GM23338 (cell line): ENCODE data around the gene HACD2. TPM values are rescaled to one million over a fixed set of nuclear protein-coding genes. Genes with fewer than 3 reads are reported as not detected.

Experiments used
- ATAC-seq: fragments of 200-7000 bp; cut with Tn5 transposase; 3 replicates; pipeline ENCODE4 v1.9.1; 2020
- DNase-seq: peaks from one replicate; pipeline ENCODE4 v3.0.0-alpha.2; 2015; ENCODE audit warnings: low spot score
- H2AFZ ChIP-seq: fragments of 200-600 bp; sonication (generic); 2 replicates; pipeline ENCODE4 v1.8.0; 2016; ENCODE audit warnings: antibody characterized with exemption, mild to moderate bottlenecking, moderate library complexity
- H3F3A ChIP-seq: fragments of 200-600 bp; sonication (generic); replicated peaks from 2 replicates; pipeline ENCODE4 v1.8.0; 2017; ENCODE audit warnings: antibody characterized with exemption, mixed run types, low read depth
- H3K27ac ChIP-seq: fragments of 200-600 bp; sonication (generic); 2 replicates; pipeline ENCODE4 v1.6.1; 2016; ENCODE audit warnings: low read depth
- H3K27me3 ChIP-seq: fragments of 200-600 bp; sonication (generic); 2 replicates; pipeline ENCODE4 v1.8.0; 2016; ENCODE audit warnings: mild to moderate bottlenecking, mixed run types, moderate library complexity; ENCODE audit not compliant: insufficient read depth
- H3K36me3 ChIP-seq: fragments of 200-600 bp; sonication (generic); 2 replicates; pipeline ENCODE4 v1.8.0; 2016; ENCODE audit warnings: mild to moderate bottlenecking; ENCODE audit not compliant: insufficient read depth
- H3K4me1 ChIP-seq: fragments of 200-600 bp; sonication (generic); 2 replicates; pipeline ENCODE4 v1.8.0; 2016; ENCODE audit warnings: mild to moderate bottlenecking, moderate library complexity; ENCODE audit not compliant: insufficient read depth
- H3K4me2 ChIP-seq: fragments of 200-600 bp; sonication (generic); 2 replicates; pipeline ENCODE4 v1.7.1; 2017; ENCODE audit warnings: mixed run types
- H3K4me3 ChIP-seq: fragments of 200-600 bp; sonication (generic); 2 replicates; pipeline ENCODE4 v1.6.1; 2016; ENCODE audit warnings: mixed run types
- H3K79me2 ChIP-seq: fragments of 200-600 bp; sonication (generic); replicated peaks from 2 replicates; pipeline ENCODE4 v1.8.0; 2017; ENCODE audit warnings: mild to moderate bottlenecking; ENCODE audit not compliant: insufficient read depth
- H3K9me2 ChIP-seq: fragments of 200-600 bp; sonication (generic); 2 replicates; pipeline ENCODE4 v1.8.0; 2017; ENCODE audit not compliant: insufficient read depth
- H4K20me1 ChIP-seq: fragments of 200-600 bp; sonication (generic); replicated peaks from 2 replicates; pipeline ENCODE4 v1.8.0; 2017; ENCODE audit warnings: mild to moderate bottlenecking; ENCODE audit not compliant: insufficient read depth
- H3K27ac Mint-ChIP-seq: 2 replicates; pipeline ENCODE4 v1.8.0; 2020; ENCODE audit warnings: inconsistent platforms, mild to moderate bottlenecking, moderate library complexity, mixed read lengths
- H3K27me3 Mint-ChIP-seq: 3 replicates; pipeline ENCODE4 v1.8.0; 2022; ENCODE audit warnings: low read depth, mild to moderate bottlenecking, moderate library complexity, mixed read lengths, inconsistent platforms; ENCODE audit not compliant: insufficient read depth, poor library complexity
- H3K36me3 Mint-ChIP-seq: 3 replicates; pipeline ENCODE4 v1.8.0; 2021; ENCODE audit warnings: low read depth, mild to moderate bottlenecking, inconsistent platforms, moderate library complexity, mixed read lengths
- H3K4me1 Mint-ChIP-seq: 3 replicates; pipeline ENCODE4 v1.8.0; 2020; ENCODE audit warnings: mild to moderate bottlenecking, inconsistent platforms, mixed read lengths
- H3K4me3 Mint-ChIP-seq: 3 replicates; pipeline ENCODE4 v1.8.0; 2021; ENCODE audit warnings: moderate library complexity, mild to moderate bottlenecking, inconsistent platforms, mixed read lengths
- H3K9me3 Mint-ChIP-seq: 3 replicates; pipeline ENCODE4 v1.8.0; 2020; ENCODE audit warnings: moderate library complexity, mild to moderate bottlenecking, inconsistent platforms, mixed read lengths
- CREB1 ChIP-seq: fragments of 250-450 bp; sonication (Bioruptor Pico); IDR thresholded peaks from 2 replicates; pipeline ENCODE4 v1.5.0; 2020; ENCODE audit warnings: low read depth, mild to moderate bottlenecking, moderate library complexity
- EZH2 ChIP-seq: fragments of 200-600 bp; sonication (generic); IDR thresholded peaks from one replicate; pipeline ENCODE4 v1.8.0; 2017; ENCODE audit warnings: antibody characterized with exemption, mild to moderate bottlenecking, low read depth; ENCODE audit not compliant: unreplicated experiment
- EZH2phosphoT487 ChIP-seq: fragments of 200-600 bp; sonication (generic); IDR thresholded peaks from one replicate; pipeline ENCODE4 v1.8.1; 2018; ENCODE audit warnings: antibody characterized with exemption; ENCODE audit not compliant: unreplicated experiment
- JUNB ChIP-seq: IDR thresholded peaks from one replicate; pipeline ENCODE4 v1.6.1; 2016; ENCODE audit warnings: antibody characterized with exemption; ENCODE audit not compliant: unreplicated experiment
- NANOG ChIP-seq: IDR thresholded peaks from 2 replicates; pipeline ENCODE4 v1.6.1; 2016; ENCODE audit warnings: antibody characterized with exemption, borderline replicate concordance
- POLR2AphosphoS5 ChIP-seq: IDR thresholded peaks from 2 replicates; pipeline ENCODE4 v1.6.1; 2016; ENCODE audit warnings: antibody characterized with exemption, low read depth
- REST ChIP-seq: IDR thresholded peaks from one replicate; pipeline ENCODE4 v1.6.1; 2018; ENCODE audit warnings: antibody characterized with exemption; ENCODE audit not compliant: unreplicated experiment
- STAT1 ChIP-seq: IDR thresholded peaks from one replicate; pipeline ENCODE4 v1.6.1; 2016; ENCODE audit warnings: antibody characterized with exemption; ENCODE audit not compliant: unreplicated experiment
- ZNF114 ChIP-seq: fragments of 250-450 bp; sonication (Bioruptor Pico); IDR thresholded peaks from 2 replicates; pipeline ENCODE4 v1.5.0; 2020; ENCODE audit warnings: mild to moderate bottlenecking, moderate library complexity
- ZNF331 ChIP-seq: fragments of 250-450 bp; sonication (Bioruptor Pico); IDR thresholded peaks from 2 replicates; pipeline ENCODE4 v1.5.0; 2020; ENCODE audit warnings: low read depth, mild to moderate bottlenecking, moderate library complexity
- polyA plus RNA-seq: library from polyadenylated mRNA; unstranded; fragments of >200 nt; fragmentation: Nextera tagmentation; extraction: Ambion mirVana; gene quantifications from 2 replicates; pipeline ENCODE4 v1.2.1, GENCODE V29; 2016
- total RNA-seq: library from RNA; depleted of rRNA; stranded (reverse); fragments of >200 nt; shearing (Covaris generic); gene quantifications from 2 replicates; pipeline ENCODE4 v1.2.3, GENCODE V29; 2014
- TF ChIP-seq, protein P1 (sequence below), 2 experiments: fragments of 200-600 bp in 1 of 2; sonication (generic) in 1 of 2; conservative IDR thresholded peaks; 2 replicates each; pipeline versions ENCODE4 v1.5.1 to v1.6.1; 2016 to 2017; ENCODE audit warnings: antibody characterized with exemption in 2 of 2, low read depth in 2 of 2, mild to moderate bottlenecking in 2 of 2, moderate library complexity in 1 of 2
- TF ChIP-seq, protein P2 (sequence below): fragments of 250-450 bp; sonication (Bioruptor Pico); IDR thresholded peaks from 2 replicates; pipeline ENCODE4 v1.5.0; 2020; ENCODE audit warnings: mild to moderate bottlenecking, moderate library complexity
- TF ChIP-seq, protein P3 (sequence below): IDR thresholded peaks from 2 replicates; pipeline ENCODE4 v1.6.1; 2016; ENCODE audit warnings: antibody characterized with exemption

The HACD2 gene
- total and polyA plus RNA-seq, 2 experiments from 2014 or later = 13.4 to 31.5 TPM

GRCh38 chr3:123568034-123568433 lies 16.8 kb downstream of the HACD2 start:
- Histone ChIP-seq H3F3A (no peaks in the 10 kb centered on the region), H3K27me3 (no peaks in the 10 kb centered on the region), H3K4me2 (no peak overlapping the region), H3K27ac (no peak overlapping the region), H3K36me3 (no peaks in the 10 kb centered on the region), H3K9me2 (no peaks in the 10 kb centered on the region), H4K20me1 (no peaks in the 10 kb centered on the region; the same call in 1 of the 2 replicates), H2AFZ (no peak overlapping the region), H3K4me1 (0 out of 2 replicates have a peak, but pooled peaks cover 5% of the 10 kb centered on the region), H3K4me3 (no peak overlapping the region), H3K79me2 (no peaks in the 10 kb centered on the region; the same call in 1 of the 2 replicates)
- no peak for ATAC-seq
- H3K4me1 Mint-ChIP-seq = peaks cover 21% of the 10 kb centered on the region
- no peak overlapping the region for H3K4me3 Mint-ChIP-seq
- no peak overlapping the region for H3K27ac Mint-ChIP-seq
- H3K9me3 Mint-ChIP-seq = no peaks in the 10 kb centered on the region
- peaks cover 4% of the 10 kb centered on the region; the same call in 1 of the 3 replicates for H3K36me3 Mint-ChIP-seq
- TF ChIP-seq ZNF114 = no peak
- TF ChIP-seq CREB1 (CRISPR knock-in tag) = no peak
- TF ChIP-seq JUNB = no peak
- no peak for TF ChIP-seq NANOG
- TF ChIP-seq, protein P1, sequence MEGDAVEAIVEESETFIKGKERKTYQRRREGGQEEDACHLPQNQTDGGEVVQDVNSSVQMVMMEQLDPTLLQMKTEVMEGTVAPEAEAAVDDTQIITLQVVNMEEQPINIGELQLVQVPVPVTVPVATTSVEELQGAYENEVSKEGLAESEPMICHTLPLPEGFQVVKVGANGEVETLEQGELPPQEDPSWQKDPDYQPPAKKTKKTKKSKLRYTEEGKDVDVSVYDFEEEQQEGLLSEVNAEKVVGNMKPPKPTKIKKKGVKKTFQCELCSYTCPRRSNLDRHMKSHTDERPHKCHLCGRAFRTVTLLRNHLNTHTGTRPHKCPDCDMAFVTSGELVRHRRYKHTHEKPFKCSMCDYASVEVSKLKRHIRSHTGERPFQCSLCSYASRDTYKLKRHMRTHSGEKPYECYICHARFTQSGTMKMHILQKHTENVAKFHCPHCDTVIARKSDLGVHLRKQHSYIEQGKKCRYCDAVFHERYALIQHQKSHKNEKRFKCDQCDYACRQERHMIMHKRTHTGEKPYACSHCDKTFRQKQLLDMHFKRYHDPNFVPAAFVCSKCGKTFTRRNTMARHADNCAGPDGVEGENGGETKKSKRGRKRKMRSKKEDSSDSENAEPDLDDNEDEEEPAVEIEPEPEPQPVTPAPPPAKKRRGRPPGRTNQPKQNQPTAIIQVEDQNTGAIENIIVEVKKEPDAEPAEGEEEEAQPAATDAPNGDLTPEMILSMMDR (conservative IDR thresholded peaks at IDR 0.05; ENCODE audit: low read depth in 2 of 2) = no peak
- no peak for TF ChIP-seq POLR2AphosphoS5
- no peak for TF ChIP-seq EZH2
- TF ChIP-seq STAT1 = no peak
- no peak for TF ChIP-seq REST
- TF ChIP-seq EZH2phosphoT487 = no peak
- TF ChIP-seq, protein P2, sequence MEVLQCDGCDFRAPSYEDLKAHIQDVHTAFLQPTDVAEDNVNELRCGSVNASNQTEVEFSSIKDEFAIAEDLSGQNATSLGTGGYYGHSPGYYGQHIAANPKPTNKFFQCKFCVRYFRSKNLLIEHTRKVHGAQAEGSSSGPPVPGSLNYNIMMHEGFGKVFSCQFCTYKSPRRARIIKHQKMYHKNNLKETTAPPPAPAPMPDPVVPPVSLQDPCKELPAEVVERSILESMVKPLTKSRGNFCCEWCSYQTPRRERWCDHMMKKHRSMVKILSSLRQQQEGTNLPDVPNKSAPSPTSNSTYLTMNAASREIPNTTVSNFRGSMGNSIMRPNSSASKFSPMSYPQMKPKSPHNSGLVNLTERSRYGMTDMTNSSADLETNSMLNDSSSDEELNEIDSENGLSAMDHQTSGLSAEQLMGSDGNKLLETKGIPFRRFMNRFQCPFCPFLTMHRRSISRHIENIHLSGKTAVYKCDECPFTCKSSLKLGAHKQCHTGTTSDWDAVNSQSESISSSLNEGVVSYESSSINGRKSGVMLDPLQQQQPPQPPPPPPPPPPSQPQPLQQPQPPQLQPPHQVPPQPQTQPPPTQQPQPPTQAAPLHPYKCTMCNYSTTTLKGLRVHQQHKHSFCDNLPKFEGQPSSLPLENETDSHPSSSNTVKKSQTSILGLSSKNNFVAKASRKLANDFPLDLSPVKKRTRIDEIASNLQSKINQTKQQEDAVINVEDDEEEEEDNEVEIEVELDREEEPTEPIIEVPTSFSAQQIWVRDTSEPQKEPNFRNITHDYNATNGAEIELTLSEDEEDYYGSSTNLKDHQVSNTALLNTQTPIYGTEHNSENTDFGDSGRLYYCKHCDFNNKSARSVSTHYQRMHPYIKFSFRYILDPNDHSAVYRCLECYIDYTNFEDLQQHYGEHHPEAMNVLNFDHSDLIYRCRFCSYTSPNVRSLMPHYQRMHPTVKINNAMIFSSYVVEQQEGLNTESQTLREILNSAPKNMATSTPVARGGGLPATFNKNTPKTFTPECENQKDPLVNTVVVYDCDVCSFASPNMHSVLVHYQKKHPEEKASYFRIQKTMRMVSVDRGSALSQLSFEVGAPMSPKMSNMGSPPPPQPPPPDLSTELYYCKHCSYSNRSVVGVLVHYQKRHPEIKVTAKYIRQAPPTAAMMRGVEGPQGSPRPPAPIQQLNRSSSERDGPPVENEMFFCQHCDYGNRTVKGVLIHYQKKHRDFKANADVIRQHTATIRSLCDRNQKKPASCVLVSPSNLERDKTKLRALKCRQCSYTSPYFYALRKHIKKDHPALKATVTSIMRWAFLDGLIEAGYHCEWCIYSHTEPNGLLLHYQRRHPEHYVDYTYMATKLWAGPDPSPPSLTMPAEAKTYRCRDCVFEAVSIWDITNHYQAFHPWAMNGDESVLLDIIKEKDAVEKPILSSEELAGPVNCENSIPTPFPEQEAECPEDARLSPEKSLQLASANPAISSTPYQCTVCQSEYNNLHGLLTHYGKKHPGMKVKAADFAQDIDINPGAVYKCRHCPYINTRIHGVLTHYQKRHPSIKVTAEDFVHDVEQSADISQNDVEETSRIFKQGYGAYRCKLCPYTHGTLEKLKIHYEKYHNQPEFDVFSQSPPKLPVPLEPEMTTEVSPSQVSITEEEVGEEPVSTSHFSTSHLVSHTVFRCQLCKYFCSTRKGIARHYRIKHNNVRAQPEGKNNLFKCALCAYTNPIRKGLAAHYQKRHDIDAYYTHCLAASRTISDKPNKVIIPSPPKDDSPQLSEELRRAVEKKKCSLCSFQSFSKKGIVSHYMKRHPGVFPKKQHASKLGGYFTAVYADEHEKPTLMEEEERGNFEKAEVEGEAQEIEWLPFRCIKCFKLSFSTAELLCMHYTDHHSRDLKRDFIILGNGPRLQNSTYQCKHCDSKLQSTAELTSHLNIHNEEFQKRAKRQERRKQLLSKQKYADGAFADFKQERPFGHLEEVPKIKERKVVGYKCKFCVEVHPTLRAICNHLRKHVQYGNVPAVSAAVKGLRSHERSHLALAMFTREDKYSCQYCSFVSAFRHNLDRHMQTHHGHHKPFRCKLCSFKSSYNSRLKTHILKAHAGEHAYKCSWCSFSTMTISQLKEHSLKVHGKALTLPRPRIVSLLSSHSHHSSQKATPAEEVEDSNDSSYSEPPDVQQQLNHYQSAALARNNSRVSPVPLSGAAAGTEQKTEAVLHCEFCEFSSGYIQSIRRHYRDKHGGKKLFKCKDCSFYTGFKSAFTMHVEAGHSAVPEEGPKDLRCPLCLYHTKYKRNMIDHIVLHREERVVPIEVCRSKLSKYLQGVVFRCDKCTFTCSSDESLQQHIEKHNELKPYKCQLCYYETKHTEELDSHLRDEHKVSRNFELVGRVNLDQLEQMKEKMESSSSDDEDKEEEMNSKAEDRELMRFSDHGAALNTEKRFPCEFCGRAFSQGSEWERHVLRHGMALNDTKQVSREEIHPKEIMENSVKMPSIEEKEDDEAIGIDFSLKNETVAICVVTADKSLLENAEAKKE (CRISPR knock-in tag) = no peak
- TF ChIP-seq ZNF331 (CRISPR knock-in tag) = no peak
- TF ChIP-seq, protein P3, sequence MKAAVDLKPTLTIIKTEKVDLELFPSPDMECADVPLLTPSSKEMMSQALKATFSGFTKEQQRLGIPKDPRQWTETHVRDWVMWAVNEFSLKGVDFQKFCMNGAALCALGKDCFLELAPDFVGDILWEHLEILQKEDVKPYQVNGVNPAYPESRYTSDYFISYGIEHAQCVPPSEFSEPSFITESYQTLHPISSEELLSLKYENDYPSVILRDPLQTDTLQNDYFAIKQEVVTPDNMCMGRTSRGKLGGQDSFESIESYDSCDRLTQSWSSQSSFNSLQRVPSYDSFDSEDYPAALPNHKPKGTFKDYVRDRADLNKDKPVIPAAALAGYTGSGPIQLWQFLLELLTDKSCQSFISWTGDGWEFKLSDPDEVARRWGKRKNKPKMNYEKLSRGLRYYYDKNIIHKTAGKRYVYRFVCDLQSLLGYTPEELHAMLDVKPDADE = no peak
- no peaks in the 10 kb centered on the region for H3K27me3 Mint-ChIP-seq
- DNase-seq = no peak
